Endometrial microvascular endothelial cells (primary cell): ENCODE results near the gene KIF20A. TPM values are rescaled to one million over a fixed set of nuclear protein-coding genes. Genes with fewer than 3 reads are reported as not detected.

ENCODE experiments used
- total RNA-seq: library from RNA; depleted of rRNA; stranded (reverse); fragments of >200 nt; gene quantifications from one replicate; pipeline ENCODE4 v1.2.3, GENCODE V29; 2015; ENCODE audit errors: inconsistent ontology term

The KIF20A gene
- total RNA-seq, 1 donor from 2014 or later, result 106 TPM

Other genes starting within 250 kb of the KIF20A start
- 6.4 TPM for gene FAM13B, start 146.0 kb upstream of the KIF20A start, total RNA-seq
- gene WNT8A, start 95.1 kb upstream of the KIF20A start, total RNA-seq, result not detected
- gene NME5, start 39.7 kb upstream of the KIF20A start, total RNA-seq, result 1.5 TPM
- 37.1 TPM for gene BRD8, start 482 bp upstream of the KIF20A start, total RNA-seq
- gene CDC23, start 34.2 kb downstream of the KIF20A start, total RNA-seq, result 41.3 TPM
- gene GFRA3, start 95.5 kb downstream of the KIF20A start, total RNA-seq, result not detected
- 13.9 TPM for gene CDC25C, start 152.7 kb downstream of the KIF20A start, total RNA-seq
- 36.3 TPM for gene FAM53C, start 159.2 kb downstream of the KIF20A start, total RNA-seq
- gene KDM3B, start 173.6 kb downstream of the KIF20A start, total RNA-seq, result 34.8 TPM